ENCODE measurements around the gene PLA2G4A. TPM values are rescaled to one million over a fixed set of nuclear protein-coding genes. Genes with fewer than 3 reads are reported as not detected.
A peak's percentile ranks its signal among the peaks of the same experiment; 100 is the strongest.

PLA2G4A gene
- total RNA-seq, 1 experiment from 2014 or later: 0.39 TPM

DNA sequence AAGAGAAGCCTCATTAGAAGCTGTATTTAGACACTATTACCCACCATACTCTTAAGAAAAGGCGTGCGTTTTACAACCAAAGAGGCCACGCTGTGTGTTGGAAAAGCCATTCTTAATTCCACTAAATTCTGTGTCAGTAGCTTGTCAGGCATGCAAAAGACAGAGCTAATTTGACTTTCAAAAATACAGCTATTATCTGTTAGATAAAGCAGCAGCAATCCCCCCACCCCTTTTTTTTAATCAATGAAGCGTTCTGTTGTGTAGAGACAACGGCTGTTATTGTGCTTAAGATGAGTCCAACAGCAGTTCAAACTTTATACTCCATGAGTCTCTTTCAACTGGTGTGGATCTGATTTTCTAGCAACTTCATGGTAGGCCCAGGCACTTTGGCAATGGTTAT lies 43.5 kb downstream of the PLA2G4A start:
- Histone ChIP-seq H2BK120ac (ENCODE audit: low read depth, low read length, poor library complexity, severe bottlenecking) (no peak overlapping the region), H2AFZ (ENCODE audit: low read length) (no peak overlapping the region)
- DNase-seq: no peak

More for the DNA sequence above, 43.5 kb downstream of the PLA2G4A start:
- Histone ChIP-seq H3K9ac (ENCODE audit: extremely low read depth, insufficient read length, low read length) (peak overlapping the region; percentile 14), H3K23me2 (ENCODE audit: insufficient read length, low read depth, low read length, poor library complexity, severe bottlenecking) (no peaks in the 10 kb centered on the region), H3K27me3 (ENCODE audit: insufficient read depth, low read length) (no peaks in the 10 kb centered on the region), H3K4ac (ENCODE audit: low read depth, low read length) (no peak overlapping the region), H4K20me1 (ENCODE audit: control insufficient read depth, insufficient read depth, insufficient read length) (no peaks in the 10 kb centered on the region), H3K23ac (ENCODE audit: insufficient read length, low read depth, low read length) (no peak overlapping the region), H2BK15ac (ENCODE audit: low read depth, low read length) (no peak overlapping the region), H3K4me2 (ENCODE audit: insufficient read depth, insufficient read length, low read length) (no peak overlapping the region), H4K91ac (ENCODE audit: insufficient read length, low read depth, low read length) (no peak overlapping the region), H3K4me1 (ENCODE audit: insufficient read depth, low read length) (peaks cover 2% of the 10 kb centered on the region; the same call in 1 of the 2 replicates), H3T11ph (ENCODE audit: low read length) (no peak overlapping the region), H3K9me3 (ENCODE audit: control insufficient read depth, low read depth, low read length) (no peaks in the 10 kb centered on the region), H2AK5ac (ENCODE audit: insufficient read length, low read length) (no peak overlapping the region), H4K8ac (replicated peaks; ENCODE audit: insufficient read length, low read depth, low read length) (no peak overlapping the region), H3K18ac (ENCODE audit: insufficient read length, low read depth, low read length) (no peak overlapping the region), H3K14ac (ENCODE audit: insufficient read depth, low read length) (no peak overlapping the region), H3K79me2 (ENCODE audit: insufficient read depth, low read length) (no peaks in the 10 kb centered on the region), H4K5ac (ENCODE audit: insufficient read length, low read depth, low read length) (no peak overlapping the region), H2BK12ac (ENCODE audit: insufficient read length, low read depth, low read length) (no peak overlapping the region), H2BK20ac (ENCODE audit: low read depth, low read length, poor library complexity, severe bottlenecking) (no peak overlapping the region), H3K79me1 (ENCODE audit: insufficient read depth, low read depth, low read length, poor library complexity, severe bottlenecking) (no peaks in the 10 kb centered on the region), H2BK5ac (ENCODE audit: insufficient read length, low read length) (no peak overlapping the region), H3K27ac (ENCODE audit: insufficient read length, low read depth, low read length) (peak overlapping the region; percentile 55), H3K56ac (ENCODE audit: insufficient read length, low read depth, low read length) (no peak overlapping the region)
- Mint-ChIP-seq H3K27ac (no peak overlapping the region; a peak in 2 of 7 replicates), H3K36me3 (ENCODE audit: insufficient read depth in 1 of 3, low read depth in 3 of 3) (no peaks in the 10 kb centered on the region), H3K9me3 (no peaks in the 10 kb centered on the region), H3K27me3 (ENCODE audit: low read depth) (no peaks in the 10 kb centered on the region), H3K4me3 (no peak overlapping the region), H3K4me1 (peaks cover 27 to 28% of the 10 kb centered on the region in 2 experiments)
- no peak for TF ChIP-seq CTCF (conservative IDR thresholded peaks at IDR 0.05)
- no CpG with 5 or more reads among the region's 5 CpGs for whole genome bisulfite sequencing (ENCODE audit: extremely low coverage, insufficient read length, low lambda C conversion rate)
